Measurements from ENCODE around the gene IL13RA2. TPM values are rescaled to one million over a fixed set of nuclear protein-coding genes. Genes with fewer than 3 reads are reported as not detected.

IL13RA2 gene
- total RNA-seq (2022; extraction: Qiagen RNA extraction; ENCODE audit: low read depth) = 0.21 to 0.27 TPM (median 0.21 TPM) in 3 of 5 replicates, not detected in the others

GRCh38 chrX:115017455-115017854, at the start of gene IL13RA2:
Gene IL13RA2 (minus strand): TSS chrX:115017616. CDS start chrX:115017269, 347 bp downstream.

Other genes starting within 250 kb of the IL13RA2 start
- not detected in 5 replicates for gene RBMXL3, start 171.8 kb upstream of the IL13RA2 start, total RNA-seq (2022; extraction: Qiagen RNA extraction; ENCODE audit: low read depth)
- gene LRCH2, start 216.5 kb upstream of the IL13RA2 start, total RNA-seq (2022; extraction: Qiagen RNA extraction; ENCODE audit: low read depth) = 0.02 to 0.05 TPM (median 0.03 TPM) in 4 of 5 replicates, not detected in the other

Measured in A549 treated with GW870086 at 1 μM for 4 hours (cell line).